ENCODE results near the gene ATP1A3.
A peak's percentile ranks its signal among the peaks of the same experiment; 100 is the strongest.
"Not testable (repeated sequence)": the region's sequence is repeated elsewhere in the genome, so short reads cannot be mapped to it uniquely, and the experiment has no call there.

Gene ATP1A3

GRCh38 chr19:41993612-41994483, at the start of gene ATP1A3:
Gene ATP1A3 (minus strand): TSS chr19:41994230. CDS start chr19:41994076, 154 bp downstream.
- peak; percentile 49 for DNase-seq

GRCh38 chr19:42042455-42043170, 48.6 kb upstream of the ATP1A3 start:
- no peak for DNase-seq

GRCh38 chr19:42040491-42040890, 46.5 kb upstream of the ATP1A3 start:
- not testable (repeated sequence) for DNase-seq

GRCh38 chr19:42040031-42040430, 46.0 kb upstream of the ATP1A3 start:
- no peak for DNase-seq

- peak; percentile 66 for DNase-seq
These were observed 44.6 kb upstream of the ATP1A3 start for GRCh38 chr19:42038666-42039065.

GRCh38 chr19:42037649-42038048, 43.6 kb upstream of the ATP1A3 start:
- DNase-seq = no peak

- peak; percentile 65 for DNase-seq
These were observed 40.8 kb upstream of the ATP1A3 start for GRCh38 chr19:42034640-42035391.

- no peak for DNase-seq
These were observed 39.4 kb upstream of the ATP1A3 start for GRCh38 chr19:42033413-42033812.

- peak; percentile 96 for DNase-seq
These were observed 38.4 kb upstream of the ATP1A3 start for GRCh38 chr19:42032431-42032830.

- no peak for DNase-seq
These were observed 36.8 kb upstream of the ATP1A3 start for GRCh38 chr19:42030645-42031440.

GRCh38 chr19:42028304-42029216, 34.5 kb upstream of the ATP1A3 start:
- no peak for DNase-seq

- no peak for DNase-seq
These were observed 30.6 kb upstream of the ATP1A3 start for GRCh38 chr19:42024622-42025111.

- DNase-seq = no peak
These were observed 29.9 kb upstream of the ATP1A3 start for GRCh38 chr19:42023943-42024260.

- DNase-seq = no peak
These were observed 29.3 kb upstream of the ATP1A3 start for GRCh38 chr19:42023121-42023942.

- no peak for DNase-seq
These were observed 28.6 kb upstream of the ATP1A3 start for GRCh38 chr19:42022616-42023015.

GRCh38 chr19:42021185-42021584, 27.2 kb upstream of the ATP1A3 start:
- DNase-seq = no peak

- DNase-seq = no peak
These were observed 24.6 kb upstream of the ATP1A3 start for GRCh38 chr19:42018503-42019193.

- no peak for DNase-seq
These were observed 23.0 kb upstream of the ATP1A3 start for GRCh38 chr19:42017040-42017439.

GRCh38 chr19:42012747-42013146, 18.7 kb upstream of the ATP1A3 start:
- DNase-seq = not testable (repeated sequence)
